Measurements from ENCODE around the gene TCTN3.
"Not testable (repeated sequence)": the region's sequence is repeated elsewhere in the genome, so short reads cannot be mapped to it uniquely, and the experiment has no call there.

The TCTN3 gene

DNA sequence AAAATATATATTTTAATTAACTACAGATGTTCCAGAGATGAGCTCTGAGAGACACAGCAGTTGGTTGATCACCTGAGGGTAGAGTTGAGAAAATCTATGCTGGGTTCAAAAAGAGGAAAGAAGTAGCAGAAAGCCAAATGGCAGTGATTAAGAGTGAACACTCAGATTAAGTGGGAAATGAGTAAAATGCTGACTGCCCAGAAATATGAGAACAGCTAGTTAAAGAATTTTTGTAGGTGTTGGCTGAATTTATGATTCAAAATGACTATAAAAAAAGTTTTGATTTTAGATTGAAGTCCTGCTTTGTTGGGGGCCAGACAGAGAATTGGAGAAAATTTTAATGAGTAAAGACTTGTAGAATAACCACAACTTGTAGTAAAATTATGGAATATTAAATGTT lies 9.8 kb downstream of the TCTN3 start:
- no peak for DNase-seq

DNA sequence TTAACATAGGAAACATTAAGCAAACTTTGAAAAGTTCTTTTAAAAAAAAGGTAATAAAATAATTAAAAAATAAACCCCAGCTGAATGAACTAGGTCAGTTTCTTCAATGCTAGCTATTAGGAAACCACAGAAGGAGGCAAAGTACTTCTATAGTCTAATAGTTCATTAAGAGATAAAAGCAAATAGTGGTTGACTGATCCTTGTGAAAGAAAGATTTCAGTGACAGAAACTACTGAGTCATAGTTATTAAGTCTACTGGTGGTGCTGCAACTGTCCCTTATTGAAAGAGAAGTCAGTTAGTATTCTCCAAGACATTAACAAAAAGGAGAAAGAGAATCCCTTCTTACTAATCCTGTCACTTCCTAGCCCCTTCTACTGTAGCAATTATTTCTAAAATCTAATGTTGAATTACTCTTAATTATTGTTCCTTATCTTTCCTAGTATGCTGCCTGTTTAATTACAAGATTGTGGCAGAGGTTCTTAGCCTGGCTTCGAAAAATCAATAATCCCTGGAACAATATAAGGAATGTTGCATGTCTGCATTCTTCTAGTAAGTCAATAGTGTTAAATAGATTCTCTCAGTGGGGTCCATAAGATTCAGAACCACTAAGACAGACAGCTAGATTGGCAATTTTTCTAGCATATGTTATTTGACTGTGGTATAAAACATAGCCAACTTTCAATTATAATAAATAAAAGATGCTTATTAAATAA lies 18.2 kb downstream of the TCTN3 start:
- no peak for DNase-seq

DNA sequence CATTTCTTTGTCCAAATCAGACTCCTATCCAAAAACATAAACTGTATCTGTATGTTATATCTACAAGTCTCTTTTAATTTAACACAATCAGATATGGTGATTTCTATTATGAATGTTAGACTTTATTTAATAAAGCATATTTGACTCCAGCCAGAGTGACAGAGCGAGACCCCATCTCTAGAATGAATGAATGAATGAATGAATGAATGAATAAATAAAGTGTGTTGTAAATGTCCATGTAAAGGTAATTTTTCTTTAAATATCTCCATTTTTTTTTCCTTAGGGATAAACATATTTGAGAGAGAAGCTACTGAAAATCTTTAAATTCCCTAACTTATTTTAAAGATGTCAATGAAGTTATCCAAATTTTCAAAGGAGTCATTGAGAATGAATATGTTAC lies 19.1 kb downstream of the TCTN3 start:
- DNase-seq: no peak

- not testable (repeated sequence) for DNase-seq
These were observed 21.1 kb downstream of the TCTN3 start for GRCh38 chr10:95672641-95673040.

DNA sequence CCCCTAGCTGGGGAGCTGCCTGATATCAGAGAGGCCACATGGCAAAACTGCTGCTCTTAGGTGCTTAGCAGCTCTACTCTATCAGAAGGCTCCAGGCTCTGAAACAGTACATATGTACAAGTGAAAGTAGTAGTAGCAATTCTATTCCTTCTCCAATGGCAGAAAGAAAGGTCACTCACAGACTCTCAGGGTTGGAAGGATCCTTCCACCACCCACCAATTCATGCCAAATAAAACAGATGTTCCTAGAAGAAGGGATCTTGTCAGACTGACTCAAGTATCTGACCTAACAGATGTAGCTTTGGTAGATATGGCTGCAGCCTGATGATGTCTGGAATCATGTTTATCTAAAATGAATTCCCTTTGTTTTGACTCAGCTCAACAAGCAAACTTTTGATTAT lies 29.2 kb downstream of the TCTN3 start:
- DNase-seq: no peak

- DNase-seq: no peak
These were observed 30.2 kb downstream of the TCTN3 start for GRCh38 chr10:95663496-95663895.

DNA sequence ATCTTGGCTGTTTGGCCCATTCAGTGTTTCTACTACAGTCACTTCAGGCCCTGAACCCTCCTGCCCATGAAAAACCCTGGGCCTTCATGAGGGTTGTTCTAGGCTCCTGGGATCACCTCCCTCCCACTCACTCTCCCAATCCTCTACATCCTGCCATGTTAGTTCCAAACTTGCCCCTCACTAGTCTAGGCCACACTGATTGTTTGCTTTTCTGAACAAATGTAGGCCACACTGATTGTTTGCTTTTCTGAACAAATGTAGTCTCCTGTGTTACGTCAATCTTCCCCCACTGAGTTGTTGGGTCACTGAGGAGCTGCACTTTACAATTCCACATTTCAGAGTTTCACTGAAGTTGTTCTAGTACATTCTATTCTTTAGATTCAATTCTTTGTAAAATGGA lies 31.9 kb downstream of the TCTN3 start:
- no peak for DNase-seq

DNA sequence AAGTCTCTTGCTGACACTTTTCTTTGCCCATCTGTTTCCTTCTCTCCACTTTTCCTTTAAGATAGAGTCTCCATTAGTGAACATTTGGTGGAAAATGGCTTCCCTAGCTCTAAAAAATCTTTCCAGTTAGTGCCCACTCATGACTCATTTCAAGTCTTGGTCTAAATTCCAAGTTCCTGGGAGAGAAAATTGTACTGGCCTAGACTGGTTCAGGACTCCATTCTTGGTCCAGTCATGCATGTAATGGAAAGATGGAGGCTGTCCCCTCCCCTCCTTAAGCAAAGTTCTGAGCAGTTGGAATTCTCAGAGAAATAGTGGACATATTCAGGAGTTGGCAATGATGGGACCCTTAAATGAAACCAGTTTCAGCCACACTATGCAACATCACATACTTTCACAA lies 33.4 kb downstream of the TCTN3 start:
- no peak for DNase-seq

DNA sequence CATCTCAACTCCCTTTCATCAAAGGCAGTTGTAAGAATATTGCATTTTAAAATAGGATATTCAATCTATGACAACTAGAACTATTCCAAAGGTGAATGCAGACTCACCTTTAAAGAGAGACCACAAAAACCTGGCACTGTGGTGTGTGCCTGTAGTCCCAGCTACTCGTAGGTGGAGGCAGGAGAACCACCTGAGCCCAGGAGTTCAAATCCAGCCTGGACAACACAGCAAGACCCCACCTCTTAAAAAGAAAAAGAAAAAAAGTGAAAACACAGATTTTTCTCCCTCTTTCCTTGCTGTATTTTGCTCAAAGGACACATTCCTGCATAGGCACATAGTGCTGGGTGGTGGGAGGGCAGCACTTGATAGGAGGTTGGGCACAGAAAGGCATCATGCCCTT lies 36.5 kb downstream of the TCTN3 start:
- DNase-seq: no peak

DNA sequence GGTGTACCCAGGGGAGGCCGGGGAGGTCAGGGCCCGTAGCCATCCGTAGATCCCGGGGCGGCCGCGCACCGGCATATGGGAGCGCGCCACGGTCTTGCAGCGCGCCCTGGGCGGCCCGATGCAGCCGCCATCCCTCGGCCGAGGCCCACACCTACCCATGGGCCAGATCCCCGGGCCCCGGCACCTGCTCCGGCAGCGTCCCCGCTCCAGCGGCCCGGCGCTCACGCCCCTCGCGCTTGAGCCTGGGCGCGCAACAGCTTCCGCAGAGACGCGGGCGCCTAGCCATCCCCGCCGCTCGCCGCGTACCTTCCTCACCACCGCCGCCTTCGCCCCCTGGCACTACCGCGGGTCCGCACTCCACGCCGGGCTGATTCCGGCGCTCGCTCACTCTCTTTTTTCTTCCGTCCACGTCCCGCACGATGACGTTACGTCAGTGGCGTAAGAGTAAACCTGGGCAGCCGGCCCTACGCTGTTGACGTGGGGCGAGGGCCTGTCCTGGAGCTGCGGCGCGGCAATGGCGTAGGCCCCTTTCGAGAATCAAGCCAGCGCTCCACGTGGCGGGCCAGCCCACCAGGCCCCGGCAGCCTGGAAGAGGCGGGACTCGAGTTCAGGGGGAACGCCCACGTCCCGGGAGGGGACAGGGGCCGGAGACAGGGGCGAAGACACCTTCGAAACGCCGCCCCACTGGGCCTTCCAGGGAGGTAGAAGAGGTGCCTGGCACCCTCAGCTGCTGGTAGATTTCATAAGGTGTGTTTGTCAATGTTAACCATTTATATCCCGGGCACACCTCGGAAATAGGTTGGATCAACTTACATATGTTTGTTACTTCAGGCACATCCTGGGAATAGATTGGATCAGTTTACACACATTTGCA lies 37.2 kb downstream of the TCTN3 start, which contains the start of gene ALDH18A1:
Gene ALDH18A1, minus strand, starts transcription at position 421 of the 874 bp plus-strand sequence. CDS start 3,334 bp downstream, outside the sequence.
- DNase-seq: peak; percentile 99

- DNase-seq: no peak
These were observed 38.0 kb downstream of the TCTN3 start for GRCh38 chr10:95655571-95656290.

GRCh38 chr10:95653895-95654294 lies 39.8 kb downstream of the TCTN3 start:
- DNase-seq: no peak

GRCh38 chr10:95651346-95652060 lies 42.2 kb downstream of the TCTN3 start:
- no peak for DNase-seq

- DNase-seq: no peak
These were observed 43.5 kb downstream of the TCTN3 start for GRCh38 chr10:95650232-95650631.

DNA sequence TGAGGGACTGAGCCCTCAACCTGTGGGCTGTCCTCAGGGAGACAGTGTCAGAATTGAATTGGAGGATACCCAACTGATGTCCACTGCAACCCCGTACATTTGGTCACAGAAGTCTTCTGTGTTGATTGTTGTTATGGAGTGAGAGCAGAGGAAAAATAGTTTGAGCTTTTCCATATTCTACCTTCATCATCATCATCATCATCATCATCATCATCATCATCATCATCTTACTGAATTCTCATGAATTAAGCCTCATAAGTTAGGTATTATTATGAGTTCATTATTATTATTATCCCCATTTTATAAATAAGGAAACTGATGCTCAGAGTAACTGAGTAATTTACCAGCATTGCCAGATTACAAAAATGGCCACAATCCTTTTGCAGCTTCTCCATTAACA lies 45.6 kb downstream of the TCTN3 start:
- DNase-seq: no peak

DNA sequence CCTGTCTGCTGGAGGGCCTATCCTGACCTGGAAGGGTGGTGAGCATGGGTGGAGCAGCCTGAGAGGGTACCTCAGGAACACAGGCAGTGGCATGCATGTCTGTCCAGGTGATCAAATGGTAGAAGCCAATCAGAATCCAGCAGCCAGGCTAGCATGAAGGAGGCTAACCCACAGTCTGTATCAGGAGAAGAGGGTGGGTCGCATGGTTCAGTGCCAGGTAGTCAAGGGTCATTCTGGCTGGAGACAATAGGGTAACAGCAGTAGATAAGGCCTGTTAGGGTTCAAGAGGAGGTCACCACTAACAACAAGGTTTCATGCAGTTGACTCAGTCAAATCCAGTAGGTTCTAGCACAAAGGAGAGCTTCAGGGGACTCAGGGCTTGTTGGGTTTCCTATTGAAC lies 47.6 kb downstream of the TCTN3 start:
- no peak for DNase-seq

- no peak for DNase-seq
These were observed 48.8 kb downstream of the TCTN3 start for GRCh38 chr10:95644901-95645300.

- DNase-seq: no peak
These were observed 52.8 kb downstream of the TCTN3 start for GRCh38 chr10:95640891-95641315.

GRCh38 chr10:95637911-95638310 lies 55.8 kb downstream of the TCTN3 start:
- no peak for DNase-seq

DNA sequence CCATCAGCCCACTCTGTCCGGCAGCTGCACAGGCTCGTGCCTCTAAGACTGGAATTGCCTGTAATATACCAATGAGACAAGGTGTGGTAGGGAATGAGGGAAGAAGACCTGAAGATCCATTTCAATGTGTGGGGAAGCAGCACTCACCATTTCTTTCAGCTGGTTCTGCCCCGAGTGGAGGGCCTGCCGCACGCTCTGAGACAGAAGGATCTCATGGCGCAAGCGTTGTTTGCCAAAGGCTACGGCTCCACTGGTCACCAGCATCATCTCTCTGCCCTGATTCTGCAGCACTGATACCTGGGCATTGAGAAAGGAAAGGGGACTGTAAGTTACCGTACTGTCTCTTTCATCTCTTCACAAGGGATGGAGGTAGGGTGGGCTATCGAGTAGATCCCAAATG lies 56.6 kb downstream of the TCTN3 start:
- no peak for DNase-seq

DNA sequence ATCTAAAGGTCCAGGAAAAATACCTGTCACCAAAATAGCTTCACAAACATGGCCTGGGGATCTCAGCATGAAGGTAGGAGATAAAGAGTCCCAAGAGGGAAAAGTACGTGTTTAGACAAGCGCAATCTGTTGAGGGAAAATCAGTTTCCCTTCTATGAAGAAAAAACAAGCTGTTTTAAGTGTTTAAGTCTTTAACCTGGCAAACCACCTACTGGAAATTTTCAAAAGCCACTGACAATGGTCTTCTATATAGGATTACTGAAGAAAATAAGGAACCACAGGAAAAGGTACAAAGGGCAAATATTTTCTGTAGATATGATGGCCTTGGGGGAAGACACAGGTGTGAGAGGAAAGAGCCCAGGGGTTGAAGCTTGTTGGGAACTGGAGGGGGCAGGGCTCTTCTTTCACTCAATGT lies 58.4 kb downstream of the TCTN3 start:
- no peak for DNase-seq

DNA sequence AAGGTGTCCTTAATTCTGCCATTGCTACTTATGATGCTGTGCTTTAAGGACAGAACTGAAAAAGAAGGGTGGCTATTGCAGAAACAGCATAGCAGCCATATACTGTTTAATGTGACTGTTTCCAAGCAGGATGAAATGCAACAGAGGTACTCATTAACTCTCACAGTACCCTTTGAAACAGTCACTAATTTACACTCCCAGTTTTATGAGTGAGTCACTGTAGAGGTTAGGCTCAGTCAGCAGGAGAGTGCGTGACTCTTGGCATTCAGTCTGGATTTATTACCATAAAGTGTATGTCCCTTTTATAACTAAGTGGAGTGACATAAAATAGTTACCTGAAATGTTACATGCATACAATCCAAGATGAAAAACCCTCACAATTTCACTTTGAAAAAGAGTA lies 64.9 kb downstream of the TCTN3 start:
- DNase-seq: no peak

DNA sequence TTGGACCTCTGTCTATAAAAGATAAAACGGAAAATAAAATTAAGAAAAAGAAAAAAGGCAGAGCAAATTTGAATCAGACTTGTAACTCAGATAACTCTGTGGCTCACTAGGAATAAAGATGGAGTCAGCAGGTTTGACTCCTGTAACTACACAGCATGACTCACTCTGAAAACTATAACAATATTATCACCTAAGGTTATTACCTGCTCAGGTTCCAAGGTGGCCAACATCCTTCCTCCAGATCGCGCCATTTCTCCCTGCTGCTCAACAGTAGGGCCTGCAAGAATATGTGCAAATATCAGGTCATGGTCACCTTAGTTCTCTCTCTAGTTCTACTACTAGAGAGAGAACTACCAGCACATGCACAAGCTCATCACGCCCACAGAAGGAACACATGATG lies 67.2 kb downstream of the TCTN3 start:
- DNase-seq: no peak

Data from activated CD8-positive, alpha-beta memory T cell treated with anti-CD3 and anti-CD28 coated beads for 24 hours (primary cell).